ENCODE results near the gene LCE6A.

Gene LCE6A

DNA sequence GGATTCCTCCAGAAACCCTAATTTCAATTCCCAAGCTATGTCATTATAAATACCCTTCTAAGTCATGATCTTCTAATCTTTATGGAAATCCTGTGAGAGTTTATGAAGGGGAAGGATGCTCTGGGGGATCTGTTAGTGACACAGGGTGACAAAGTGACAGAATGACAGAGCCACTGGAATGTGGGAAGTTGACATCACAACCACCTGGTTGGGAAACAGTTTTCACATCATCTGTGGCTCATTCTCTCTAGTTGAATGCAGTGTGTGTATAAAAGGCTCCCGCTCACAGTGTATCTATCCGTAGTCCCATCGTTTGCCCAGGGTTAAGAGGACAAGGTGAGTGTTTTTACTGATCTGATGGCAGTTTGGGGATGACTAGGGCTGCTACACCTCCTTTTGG lies 17.0 kb downstream of the LCE6A start, which contains the start of gene LCE7A:
Gene LCE7A (plus strand): TSS at position 301 of the 400 bp plus-strand sequence. CDS start 702 bp downstream, outside the sequence.
- DNase-seq (ENCODE audit: low read depth), result no peak
- H3K4me3 ChIP-seq (replicated peaks; ENCODE audit: low read depth, low read length), result no peak within 1 kb of the TSS
- TF ChIP-seq, protein P1, sequence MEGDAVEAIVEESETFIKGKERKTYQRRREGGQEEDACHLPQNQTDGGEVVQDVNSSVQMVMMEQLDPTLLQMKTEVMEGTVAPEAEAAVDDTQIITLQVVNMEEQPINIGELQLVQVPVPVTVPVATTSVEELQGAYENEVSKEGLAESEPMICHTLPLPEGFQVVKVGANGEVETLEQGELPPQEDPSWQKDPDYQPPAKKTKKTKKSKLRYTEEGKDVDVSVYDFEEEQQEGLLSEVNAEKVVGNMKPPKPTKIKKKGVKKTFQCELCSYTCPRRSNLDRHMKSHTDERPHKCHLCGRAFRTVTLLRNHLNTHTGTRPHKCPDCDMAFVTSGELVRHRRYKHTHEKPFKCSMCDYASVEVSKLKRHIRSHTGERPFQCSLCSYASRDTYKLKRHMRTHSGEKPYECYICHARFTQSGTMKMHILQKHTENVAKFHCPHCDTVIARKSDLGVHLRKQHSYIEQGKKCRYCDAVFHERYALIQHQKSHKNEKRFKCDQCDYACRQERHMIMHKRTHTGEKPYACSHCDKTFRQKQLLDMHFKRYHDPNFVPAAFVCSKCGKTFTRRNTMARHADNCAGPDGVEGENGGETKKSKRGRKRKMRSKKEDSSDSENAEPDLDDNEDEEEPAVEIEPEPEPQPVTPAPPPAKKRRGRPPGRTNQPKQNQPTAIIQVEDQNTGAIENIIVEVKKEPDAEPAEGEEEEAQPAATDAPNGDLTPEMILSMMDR (IDR thresholded peaks at IDR 0.05; ENCODE audit: low read length, missing control alignments), result no peak

DNA sequence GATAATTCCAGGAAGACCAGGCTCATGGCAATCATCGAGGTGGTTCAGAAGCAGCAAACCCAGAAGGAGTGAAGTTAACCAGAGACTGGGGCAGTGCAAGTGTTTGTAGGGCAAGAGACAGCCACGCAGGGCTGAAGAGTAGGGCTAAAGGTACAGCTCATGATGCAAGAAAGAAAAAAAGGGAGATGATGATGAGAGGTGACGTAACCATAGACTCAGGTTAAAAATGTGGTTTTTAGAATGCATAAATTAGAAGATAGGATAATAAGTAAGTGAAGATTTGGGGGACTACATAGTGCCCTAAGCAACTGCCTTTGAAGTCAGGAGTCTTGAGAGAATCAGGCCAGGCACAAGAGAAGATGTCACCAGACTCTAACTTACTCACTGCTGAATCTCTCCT lies 17.5 kb downstream of the LCE6A start:
- TF ChIP-seq, protein P1 (IDR thresholded peaks at IDR 0.05; ENCODE audit: low read length, missing control alignments), result no peak
- no peak for DNase-seq (ENCODE audit: low read depth)
- no peak overlapping the region for H3K4me3 ChIP-seq (replicated peaks; ENCODE audit: low read depth, low read length)

DNA sequence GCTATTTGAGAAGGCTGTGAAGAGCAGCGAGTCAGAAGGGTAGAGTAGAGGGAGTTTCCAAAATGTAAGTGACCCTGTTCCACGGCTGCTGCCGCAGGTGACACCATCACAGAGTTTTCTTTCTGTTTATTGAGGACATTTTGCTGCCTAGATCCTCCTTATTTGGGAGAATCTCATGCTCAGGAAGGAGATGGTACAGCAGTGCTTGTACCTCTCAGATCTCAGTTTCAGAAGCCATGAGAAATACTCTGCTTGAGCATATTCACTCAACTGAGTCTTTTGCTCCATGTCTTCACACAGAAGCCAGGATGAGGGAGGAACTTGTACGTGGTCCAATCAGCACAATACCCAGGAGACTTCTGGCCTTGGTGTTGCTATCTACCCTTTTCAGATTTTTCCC lies 18.7 kb downstream of the LCE6A start:
- DNase-seq (ENCODE audit: low read depth), result no peak
- no peak overlapping the region for H3K4me3 ChIP-seq (replicated peaks; ENCODE audit: low read depth, low read length)
- TF ChIP-seq, protein P1 (IDR thresholded peaks at IDR 0.05; ENCODE audit: low read length, missing control alignments), result no peak

DNA sequence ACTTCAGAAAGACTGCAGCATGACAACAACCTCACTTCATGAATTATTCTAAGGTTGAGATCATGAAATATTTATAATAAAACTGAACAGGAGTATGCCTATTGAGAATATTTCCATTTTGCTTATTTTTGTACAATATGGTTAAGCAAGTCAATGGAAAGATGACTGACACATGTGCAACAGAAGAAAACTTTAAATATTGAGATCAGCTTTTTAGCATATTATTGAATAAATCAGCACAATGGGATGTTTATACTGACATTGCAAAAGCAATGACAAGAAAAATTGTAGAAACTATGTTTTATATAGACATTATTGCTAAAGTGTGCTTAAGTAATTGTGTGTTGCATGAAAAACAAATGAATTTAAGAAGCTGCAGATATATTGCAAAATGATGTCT lies 21.8 kb downstream of the LCE6A start:
- TF ChIP-seq, protein P1 (IDR thresholded peaks at IDR 0.05; ENCODE audit: low read length, missing control alignments), result no peak
- no peak overlapping the region for H3K4me3 ChIP-seq (replicated peaks; ENCODE audit: low read depth, low read length)
- no peak for DNase-seq (ENCODE audit: low read depth)

DNA sequence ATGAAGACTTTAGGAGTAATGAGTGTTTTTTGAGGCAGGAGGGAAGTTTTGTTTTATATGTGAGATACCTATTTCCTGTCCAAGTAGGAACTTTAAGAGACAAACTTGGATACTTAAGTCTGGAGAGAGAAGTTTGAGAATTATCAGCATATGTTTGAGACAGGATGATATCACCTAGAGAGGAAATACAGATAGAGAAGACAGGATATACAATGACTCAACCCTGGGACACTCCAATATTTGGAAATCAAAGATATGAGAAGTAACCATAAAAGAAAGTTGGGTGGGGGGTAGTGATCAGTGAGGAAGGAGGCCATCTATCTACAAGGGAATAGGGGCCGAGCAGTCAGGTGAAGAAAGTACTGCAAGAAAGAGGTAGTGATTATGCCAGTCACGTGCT lies 23.7 kb downstream of the LCE6A start:
- DNase-seq (ENCODE audit: low read depth), result no peak
- no peak overlapping the region for H3K4me3 ChIP-seq (replicated peaks; ENCODE audit: low read depth, low read length)
- TF ChIP-seq, protein P1 (IDR thresholded peaks at IDR 0.05; ENCODE audit: low read length, missing control alignments), result no peak

DNA sequence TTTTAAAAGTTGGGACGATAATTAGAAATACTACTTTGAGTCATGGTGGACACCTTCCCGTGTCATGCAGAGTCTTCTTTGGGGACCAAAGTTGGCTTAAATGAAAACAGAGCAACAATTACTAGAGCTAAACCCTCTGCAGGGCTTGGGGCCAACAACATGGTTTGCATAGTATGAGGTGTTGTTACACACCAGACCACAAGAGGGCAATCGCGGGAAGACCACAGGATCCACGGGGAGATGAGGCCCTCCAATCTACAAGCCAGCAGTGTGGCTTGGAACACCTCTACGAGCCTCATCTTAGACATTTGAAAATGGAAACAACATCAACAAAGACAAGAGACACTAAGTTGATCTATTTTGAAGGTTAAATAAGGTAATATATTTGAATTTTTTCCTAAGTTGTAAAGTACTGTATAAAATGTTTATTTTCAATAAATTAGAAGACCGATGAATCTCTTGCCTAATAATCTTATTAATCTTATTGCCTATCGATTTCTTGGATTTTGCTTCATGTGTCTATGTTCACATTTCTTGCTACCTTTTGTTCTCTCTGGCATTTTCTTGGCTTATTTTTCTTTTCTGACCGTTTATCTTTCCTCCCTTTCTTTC lies 27.3 kb downstream of the LCE6A start:
- peak; percentile 73 for DNase-seq (ENCODE audit: low read depth)

More for the DNA sequence above, 27.3 kb downstream of the LCE6A start:
- no peak overlapping the region for H3K4me3 ChIP-seq (replicated peaks; ENCODE audit: low read depth, low read length)
- TF ChIP-seq, protein P1 (IDR thresholded peaks at IDR 0.05; ENCODE audit: low read length, missing control alignments), result peak; percentile 90

Data from fibroblast of pulmonary artery (primary cell).